Esophagus squamous epithelium (tissue), 4 donors: Measurements from ENCODE around the gene TANC1.

Experiments
- POLR2A ChIP-seq, 4 donors: fragments of 450-650 bp; IDR thresholded peaks; one replicate each; pipeline ENCODE4 v1.6.1; 2017; ENCODE audit warnings: antibody characterized with exemption in 4 of 4, mild to moderate bottlenecking in 4 of 4, moderate library complexity in 3 of 4
- TF ChIP-seq, protein P1 (sequence below), 6 experiments: fragments of 450-650 bp in 4 of 6; fragments of 200-600 bp in 2 of 6; sonication (generic) in 2 of 6; IDR thresholded peaks; one replicate each; pipeline ENCODE4 v1.5.1; 2016 to 2019; ENCODE audit warnings: antibody characterized with exemption in 6 of 6, mild to moderate bottlenecking in 4 of 6, moderate library complexity in 4 of 6

DNA sequence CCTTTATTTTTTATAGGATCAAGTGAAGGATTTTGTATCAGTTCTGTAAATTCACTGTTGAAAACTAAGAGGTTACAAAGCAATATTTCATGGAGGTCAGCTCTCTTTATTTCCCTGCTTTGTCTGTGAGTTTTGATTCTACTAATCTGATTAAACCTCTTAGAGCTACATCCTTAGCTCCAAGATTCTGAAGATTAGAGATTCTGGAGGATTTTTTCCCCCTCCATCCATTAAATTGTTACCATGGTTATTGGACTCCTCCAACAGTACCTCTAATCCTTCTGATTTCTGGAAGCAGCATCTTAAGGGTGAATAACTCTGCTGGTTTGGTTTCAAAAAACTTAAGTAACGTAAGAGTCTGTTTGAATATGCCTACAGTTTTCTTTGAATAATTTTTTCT is 110.0 kb downstream of the TANC1 start:
- TF ChIP-seq, protein P1, sequence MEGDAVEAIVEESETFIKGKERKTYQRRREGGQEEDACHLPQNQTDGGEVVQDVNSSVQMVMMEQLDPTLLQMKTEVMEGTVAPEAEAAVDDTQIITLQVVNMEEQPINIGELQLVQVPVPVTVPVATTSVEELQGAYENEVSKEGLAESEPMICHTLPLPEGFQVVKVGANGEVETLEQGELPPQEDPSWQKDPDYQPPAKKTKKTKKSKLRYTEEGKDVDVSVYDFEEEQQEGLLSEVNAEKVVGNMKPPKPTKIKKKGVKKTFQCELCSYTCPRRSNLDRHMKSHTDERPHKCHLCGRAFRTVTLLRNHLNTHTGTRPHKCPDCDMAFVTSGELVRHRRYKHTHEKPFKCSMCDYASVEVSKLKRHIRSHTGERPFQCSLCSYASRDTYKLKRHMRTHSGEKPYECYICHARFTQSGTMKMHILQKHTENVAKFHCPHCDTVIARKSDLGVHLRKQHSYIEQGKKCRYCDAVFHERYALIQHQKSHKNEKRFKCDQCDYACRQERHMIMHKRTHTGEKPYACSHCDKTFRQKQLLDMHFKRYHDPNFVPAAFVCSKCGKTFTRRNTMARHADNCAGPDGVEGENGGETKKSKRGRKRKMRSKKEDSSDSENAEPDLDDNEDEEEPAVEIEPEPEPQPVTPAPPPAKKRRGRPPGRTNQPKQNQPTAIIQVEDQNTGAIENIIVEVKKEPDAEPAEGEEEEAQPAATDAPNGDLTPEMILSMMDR (IDR thresholded peaks at IDR 0.05): no peak
- no peak for TF ChIP-seq POLR2A (IDR thresholded peaks at IDR 0.05)
